PC-3 (cell line): ENCODE results near the gene N4BP2L2. TPM values are rescaled to one million over a fixed set of nuclear protein-coding genes. Genes with fewer than 3 reads are reported as not detected.

ENCODE experiments used
- ATAC-seq: fragments of 200-7000 bp; cut with Tn5 transposase; 2 replicates; pipeline ENCODE4 v1.9.1; 2020; ENCODE audit warnings: mild to moderate bottlenecking, moderate library complexity
- BruUV-seq: library from RNA; stranded (reverse); fragments of 400-500 nt; replicated peaks from 2 replicates; lab custom pipeline; 2021; lab: Mats Ljungman, UMichigan
- CTCF ChIA-PET: fragments of 300-600 bp; sonication (Branson Sonifier 250); formaldehyde crosslinking; loops from one replicate; lab custom pipeline; 2022; ENCODE audit warnings: antibody characterized with exemption; lab: Charles Lee
- POLR2A ChIA-PET: fragments of 300-600 bp; sonication (Branson Sonifier 250); formaldehyde crosslinking; loops from one replicate; lab custom pipeline; 2022; ENCODE audit warnings: antibody characterized with exemption; ENCODE audit not compliant: unreplicated experiment; lab: Charles Lee
- DNase-seq: peaks from one replicate; pipeline ENCODE4 v3.0.0-alpha.2; 2015
- H2AFZ ChIP-seq: fragments of 300-600 bp; sonication (generic); 2 replicates; pipeline ENCODE4 v1.6.0; 2016; ENCODE audit warnings: antibody characterized with exemption, low read length
- H3F3A ChIP-seq: fragments of 300-600 bp; sonication (generic); one replicate; pipeline ENCODE4 v1.6.0; 2017; ENCODE audit warnings: antibody characterized with exemption, low read length, control low read depth, mild to moderate bottlenecking; ENCODE audit not compliant: unreplicated experiment
- H3K27ac ChIP-seq: fragments of 300-600 bp; sonication (generic); 2 replicates; pipeline ENCODE4 v1.5.1; 2016; ENCODE audit warnings: mild to moderate bottlenecking, low read length
- H3K27me3 ChIP-seq: fragments of 300-600 bp; sonication (generic); 2 replicates; pipeline ENCODE4 v1.6.1; 2016; ENCODE audit warnings: low read length, mixed read lengths
- H3K36me3 ChIP-seq: fragments of 300-600 bp; sonication (generic); 2 replicates; pipeline ENCODE4 v1.6.1; 2016; ENCODE audit warnings: low read depth, mixed run types, low read length, mixed read lengths
- H3K4me1 ChIP-seq: fragments of 300-600 bp; sonication (generic); 2 replicates; pipeline ENCODE4 v1.5.1; 2016; ENCODE audit warnings: low read length; ENCODE audit not compliant: insufficient read depth
- H3K4me2 ChIP-seq: fragments of 300-600 bp; sonication (generic); 2 replicates; pipeline ENCODE4 v1.6.0; 2016; ENCODE audit warnings: low read length
- H3K4me3 ChIP-seq: fragments of 300-600 bp; sonication (generic); 2 replicates; pipeline ENCODE4 v1.5.1; 2016; ENCODE audit warnings: mild to moderate bottlenecking, low read length, mixed read lengths
- H3K79me2 ChIP-seq: fragments of 300-600 bp; sonication (generic); 2 replicates; pipeline ENCODE4 v1.6.1; 2017; ENCODE audit warnings: low read length, mixed read lengths
- H3K9ac ChIP-seq: fragments of 300-600 bp; sonication (generic); 2 replicates; pipeline ENCODE4 v1.6.0; 2016; ENCODE audit warnings: mild to moderate bottlenecking, low read length
- H3K9me2 ChIP-seq: fragments of 300-600 bp; sonication (generic); replicated peaks from 2 replicates; pipeline ENCODE4 v1.6.1; 2016; ENCODE audit warnings: mixed run types, low read length, mixed read lengths
- H3K9me3 ChIP-seq: fragments of 300-600 bp; sonication (generic); 2 replicates; pipeline ENCODE4 v1.6.1; 2016; ENCODE audit warnings: low read length, mixed read lengths
- H4K20me1 ChIP-seq: fragments of 300-600 bp; sonication (generic); 2 replicates; pipeline ENCODE4 v1.6.1; 2016; ENCODE audit warnings: low read length, mixed read lengths
- CTCF ChIP-seq: fragments of 300-600 bp; sonication (generic); conservative IDR thresholded peaks from 2 replicates; pipeline ENCODE4 v1.5.1; 2017; ENCODE audit warnings: antibody characterized with exemption, low read depth, mild to moderate bottlenecking, low read length
- EZH2 ChIP-seq: fragments of 300-600 bp; sonication (generic); IDR thresholded peaks from one replicate; pipeline ENCODE4 v1.6.1; 2017; ENCODE audit warnings: antibody characterized with exemption, mild to moderate bottlenecking, low read length; ENCODE audit not compliant: unreplicated experiment
- EZH2phosphoT487 ChIP-seq: fragments of 300-600 bp; sonication (generic); IDR thresholded peaks from 2 replicates; pipeline ENCODE4 v1.6.1; 2018; ENCODE audit warnings: mild to moderate bottlenecking, antibody characterized with exemption, low read length, borderline replicate concordance
- intact Hi-C: fragments of 100-400 bp; cut with micrococcal nuclease; formaldehyde crosslinking; loops from 2 replicates; pipeline ENCODE4 v1.9.0; 2023
- total RNA-seq: library from RNA; depleted of rRNA; stranded (reverse); fragments of >200 nt; gene quantifications from 2 replicates; pipeline ENCODE4 v1.2.3, GENCODE V29; 2014

Gene N4BP2L2
- total RNA-seq, 1 experiment from 2014 or later = 51.4 TPM

DNA sequence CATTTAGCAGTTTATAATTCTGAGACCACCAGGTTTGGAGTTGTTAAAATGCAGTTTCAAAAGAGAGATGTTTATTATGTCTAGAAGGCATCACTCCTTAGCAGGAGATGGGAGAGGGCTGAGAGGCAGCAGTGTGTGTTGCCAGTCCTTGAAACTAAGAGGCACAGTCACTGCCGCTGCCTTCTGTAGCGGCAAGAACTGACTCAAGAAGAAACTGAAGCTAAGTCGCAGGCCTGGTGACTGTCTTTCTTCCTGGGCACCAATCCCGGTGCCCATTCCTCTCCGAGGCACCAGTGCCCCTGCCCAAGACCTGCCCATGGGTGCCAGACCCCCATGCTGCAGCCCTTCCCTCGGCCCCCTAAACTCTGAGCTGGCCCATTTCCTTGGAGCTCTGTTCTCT lies 130.7 kb downstream of the N4BP2L2 start:
- H3F3A ChIP-seq = no peaks in the 10 kb centered on the region
- H3K79me2 ChIP-seq = no peaks in the 10 kb centered on the region
- TF ChIP-seq EZH2 = no peak
- TF ChIP-seq EZH2phosphoT487 = no peak
- TF ChIP-seq CTCF = no peak
- no peaks in the 10 kb centered on the region for H3K27me3 ChIP-seq
- ChIA-PET CTCF (no interaction called here), POLR2A (no interaction called here)
- H3K4me3 ChIP-seq = no peak overlapping the region
- no peaks in the 10 kb centered on the region for H3K9me3 ChIP-seq
- DNase-seq (no peak), ATAC-seq (no peak)
- no peak overlapping the region for H3K27ac ChIP-seq
- H3K4me1 ChIP-seq = no peaks in the 10 kb centered on the region
- no peak overlapping the region for H3K4me2 ChIP-seq
- H3K36me3 ChIP-seq = no peaks in the 10 kb centered on the region
- H2AFZ ChIP-seq = no peak overlapping the region
- no peaks in the 10 kb centered on the region for H3K9me2 ChIP-seq
- no peak overlapping the region for H3K9ac ChIP-seq
- BruUV-seq = no TSS peak
- intact Hi-C loops = no loop called here
- no peaks in the 10 kb centered on the region for H4K20me1 ChIP-seq

DNA sequence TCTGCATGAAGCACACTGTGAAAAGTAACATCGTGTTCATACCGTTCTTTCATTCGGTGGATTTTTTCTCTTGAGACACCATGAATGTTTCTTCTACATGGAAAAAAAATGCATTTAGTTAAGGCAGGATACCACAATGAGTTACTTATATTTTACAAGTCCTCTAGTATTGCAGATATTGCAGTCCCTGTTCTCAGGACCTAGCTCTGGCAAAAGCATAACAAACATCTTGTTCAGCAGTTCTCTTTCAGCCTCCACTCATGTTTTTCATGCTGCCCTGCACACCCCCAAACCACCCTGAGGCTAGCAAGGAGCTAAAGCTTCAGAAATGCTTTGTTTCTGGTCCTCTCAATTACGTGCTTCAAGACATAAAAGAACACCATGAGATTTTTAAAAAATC lies 135.5 kb downstream of the N4BP2L2 start:
- ChIA-PET POLR2A (no interaction called here), CTCF (no interaction called here)
- H3K36me3 ChIP-seq = peaks cover 4% of the 10 kb centered on the region; the same call in 1 of the 2 replicates
- no TSS peak for BruUV-seq
- TF ChIP-seq EZH2 (no peak), EZH2phosphoT487 (no peak)
- no peaks in the 10 kb centered on the region for H3K9me3 ChIP-seq
- H3K79me2 ChIP-seq = no peaks in the 10 kb centered on the region
- H3K4me1 ChIP-seq = no peaks in the 10 kb centered on the region
- H3K4me3 ChIP-seq = no peak overlapping the region
- no peaks in the 10 kb centered on the region for H3K9me2 ChIP-seq
- H3K27ac ChIP-seq = no peak overlapping the region
- intact Hi-C loops = no loop called here
- no peaks in the 10 kb centered on the region for H4K20me1 ChIP-seq
- no peak overlapping the region for H2AFZ ChIP-seq
- no peak for ATAC-seq
- DNase-seq = no peak
- H3F3A ChIP-seq = no peaks in the 10 kb centered on the region
- no peak overlapping the region for H3K4me2 ChIP-seq
- H3K27me3 ChIP-seq = no peaks in the 10 kb centered on the region
- no peak overlapping the region for H3K9ac ChIP-seq

DNA sequence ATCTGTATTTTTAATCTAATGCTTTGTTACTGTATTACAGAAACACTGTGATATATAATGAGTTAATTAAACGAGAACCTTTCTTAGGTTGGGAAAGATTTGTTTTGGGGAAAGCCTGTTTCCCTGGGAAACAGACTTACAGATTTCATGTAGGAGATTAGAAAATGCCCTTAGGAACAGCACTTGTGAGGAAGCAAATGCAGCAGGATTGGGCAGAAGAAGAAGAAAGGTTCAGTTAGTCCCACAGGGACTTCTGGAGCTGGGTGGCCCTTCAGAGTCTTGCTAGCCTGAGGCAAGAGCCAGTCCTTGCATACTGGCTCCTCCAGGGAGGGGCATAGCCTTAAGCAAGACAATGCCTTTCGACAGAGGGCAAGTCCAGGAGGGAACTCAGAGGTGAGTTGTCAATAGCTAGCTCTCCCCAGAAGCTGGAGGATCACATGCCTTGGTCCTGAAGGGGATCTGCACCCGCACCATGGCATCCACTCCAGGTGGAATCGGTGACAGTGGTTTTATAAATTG lies 147.4 kb downstream of the N4BP2L2 start:
- Histone ChIP-seq H3K4me1 (no peaks in the 10 kb centered on the region), H3K36me3 (no peaks in the 10 kb centered on the region), H3K27ac (no peak overlapping the region), H3K4me2 (no peak overlapping the region), H3K9me3 (no peaks in the 10 kb centered on the region), H3K9me2 (no peaks in the 10 kb centered on the region), H2AFZ (no peak overlapping the region), H3K4me3 (no peak overlapping the region), H3F3A (no peaks in the 10 kb centered on the region), H3K9ac (no peak overlapping the region), H3K79me2 (no peaks in the 10 kb centered on the region), H3K27me3 (no peaks in the 10 kb centered on the region), H4K20me1 (no peaks in the 10 kb centered on the region)
- intact Hi-C loops = no loop called here
- CTCF ChIA-PET = no interaction called here
- POLR2A ChIA-PET = no interaction called here
- BruUV-seq = no TSS peak
- no peak for DNase-seq
- no peak for ATAC-seq
- no peak for TF ChIP-seq CTCF
